ENCODE data around the gene PIGL.

- TF ChIP-seq CTCF (IDR thresholded peaks at IDR 0.05): no peak
- no peak for TF ChIP-seq POLR2A (IDR thresholded peaks at IDR 0.05)
These were observed 96.4 kb downstream of the PIGL start for GRCh38 chr17:16313139-16314090.

Measured in transverse colon (tissue), 3 donors.